HG03442 (cell line): ENCODE data around the gene CTRB2.

Experiments
- ATAC-seq: cut with Tn5 transposase; IDR thresholded peaks from one replicate; pipeline ENCODE4 v1.9.1; 2021; ENCODE audit warnings: mild to moderate bottlenecking, moderate library complexity; ENCODE audit not compliant: unreplicated experiment

The CTRB2 gene

GRCh38 chr16:75206749-75207451, at the start of gene CTRB2:
TSS of gene CTRB2 (minus strand) at chr16:75207161. CDS start at chr16:75207141, 20 bp downstream.
- ATAC-seq: no peak

GRCh38 chr16:75256059-75256571, 49.2 kb upstream of the CTRB2 start:
- no peak for ATAC-seq

GRCh38 chr16:75254359-75254837, 47.4 kb upstream of the CTRB2 start:
- ATAC-seq: no peak

GRCh38 chr16:75252946-75253911, 46.3 kb upstream of the CTRB2 start:
- no peak for ATAC-seq

GRCh38 chr16:75252049-75252864, 45.3 kb upstream of the CTRB2 start:
- ATAC-seq: no peak

- ATAC-seq: peak; percentile 68
Measured at GRCh38 chr16:75251280-75252048, 44.5 kb upstream of the CTRB2 start, which contains the start of gene BCAR1. TSS of gene BCAR1 (minus strand) at chr16:75251624. CDS start at chr16:75251482, 142 bp downstream.

GRCh38 chr16:75250809-75251279, 43.9 kb upstream of the CTRB2 start:
- peak; percentile 21 for ATAC-seq

- no peak for ATAC-seq
Measured at GRCh38 chr16:75250089-75250808, 43.3 kb upstream of the CTRB2 start.

GRCh38 chr16:75249441-75249840, 42.5 kb upstream of the CTRB2 start:
- no peak for ATAC-seq

GRCh38 chr16:75248536-75249380, 41.8 kb upstream of the CTRB2 start:
- ATAC-seq: no peak

GRCh38 chr16:75248142-75248535, 41.2 kb upstream of the CTRB2 start:
- ATAC-seq: no peak

- no peak for ATAC-seq
Measured at GRCh38 chr16:75247249-75247648, 40.3 kb upstream of the CTRB2 start.

GRCh38 chr16:75246504-75247205, 39.7 kb upstream of the CTRB2 start:
- no peak for ATAC-seq

- ATAC-seq: peak; percentile 36
Measured at GRCh38 chr16:75244844-75245758, 38.1 kb upstream of the CTRB2 start.

- no peak for ATAC-seq
Measured at GRCh38 chr16:75244225-75244809, 37.4 kb upstream of the CTRB2 start.

GRCh38 chr16:75243667-75244224, 36.8 kb upstream of the CTRB2 start:
- ATAC-seq: no peak
